CD4-positive, alpha-beta T cell treated with Interleukin-6 for 4 hours (primary cell): Measurements from ENCODE around the gene ELAPOR1.

Source experiments
- DNase-seq: peaks from one replicate; pipeline ENCODE4 v3.0.0-alpha.2; 2020; ENCODE audit warnings: mixed read lengths

Gene ELAPOR1

GRCh38 chr1:109095631-109096030, 18.3 kb upstream of the ELAPOR1 start:
- no peak for DNase-seq

DNA sequence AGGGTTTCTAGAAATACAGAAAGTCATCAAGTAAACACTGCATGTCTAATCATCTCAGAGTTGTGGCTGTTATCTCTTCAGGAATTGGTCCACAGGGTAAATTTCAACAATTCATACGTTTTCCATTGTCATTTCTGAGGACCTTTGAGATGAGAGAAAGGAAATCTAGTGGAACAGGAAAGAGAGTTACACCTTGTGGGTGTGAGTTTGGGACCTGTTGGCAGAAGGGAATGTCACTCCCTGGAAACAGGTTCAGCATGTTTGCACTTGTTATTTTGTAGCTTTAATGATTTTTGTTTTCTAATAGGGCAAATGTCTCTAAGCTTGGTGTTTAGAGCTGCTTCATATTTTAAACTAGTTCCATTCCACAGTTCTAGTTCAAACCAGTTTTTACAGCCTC, 17.8 kb upstream of the ELAPOR1 start:
- DNase-seq, result no peak

- DNase-seq, result peak; percentile 98
Observed at GRCh38 chr1:109099938-109100773, 13.8 kb upstream of the ELAPOR1 start.

GRCh38 chr1:109104364-109105151, 9.4 kb upstream of the ELAPOR1 start:
- DNase-seq, result no peak

GRCh38 chr1:109105881-109106280, 8.0 kb upstream of the ELAPOR1 start:
- DNase-seq, result no peak

DNA sequence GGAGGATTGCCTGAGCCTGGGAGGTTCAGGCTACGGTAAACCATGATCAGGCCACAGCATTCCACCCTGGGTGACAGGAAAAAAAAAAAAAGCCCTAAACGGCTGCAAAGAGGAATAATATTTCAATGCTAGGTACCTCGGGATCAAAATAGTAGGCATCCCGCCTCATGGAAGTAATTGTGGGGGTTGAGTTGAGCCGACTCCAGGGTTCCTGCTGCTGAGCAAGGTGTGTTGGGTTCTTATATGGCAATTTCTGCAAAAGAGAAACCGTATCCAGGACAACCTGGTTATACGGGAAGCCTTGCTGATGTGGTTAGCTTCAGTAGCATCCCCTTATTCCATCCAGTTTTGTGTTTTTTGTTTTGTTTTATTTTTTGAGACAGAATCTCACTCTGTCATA, 6.1 kb upstream of the ELAPOR1 start:
- DNase-seq, result no peak

- no peak for DNase-seq
Observed at GRCh38 chr1:109109906-109110305, 4.0 kb upstream of the ELAPOR1 start.

- no peak for DNase-seq
Observed at GRCh38 chr1:109111386-109112055, 2.4 kb upstream of the ELAPOR1 start.

DNA sequence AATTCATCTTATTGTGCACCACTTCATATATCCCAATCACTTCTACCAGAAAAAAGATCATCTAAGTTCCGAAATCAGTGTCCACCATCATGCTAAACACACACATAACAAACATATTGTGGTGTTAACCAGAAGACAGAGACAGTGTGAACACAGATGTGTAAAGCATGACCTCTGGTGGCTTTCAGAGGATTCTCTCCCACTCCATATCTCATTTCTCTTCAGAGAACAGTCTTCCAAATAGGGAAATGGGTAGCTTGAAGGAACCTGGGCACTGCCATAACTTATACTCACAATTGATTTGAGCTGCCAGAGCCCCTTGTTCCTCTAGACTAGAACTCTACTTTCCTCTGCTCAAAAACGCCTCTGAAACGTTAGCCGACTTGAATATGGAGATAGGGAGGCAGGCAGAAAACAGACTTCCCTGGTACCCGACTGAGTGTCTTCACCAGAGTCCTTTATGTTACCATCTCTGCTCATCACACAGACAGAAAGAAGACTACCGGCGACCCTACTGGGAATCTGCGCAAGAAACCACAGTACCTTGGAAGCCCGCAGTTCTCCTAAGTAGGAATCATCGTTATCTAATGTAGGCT, 1.8 kb upstream of the ELAPOR1 start:
- no peak for DNase-seq

DNA sequence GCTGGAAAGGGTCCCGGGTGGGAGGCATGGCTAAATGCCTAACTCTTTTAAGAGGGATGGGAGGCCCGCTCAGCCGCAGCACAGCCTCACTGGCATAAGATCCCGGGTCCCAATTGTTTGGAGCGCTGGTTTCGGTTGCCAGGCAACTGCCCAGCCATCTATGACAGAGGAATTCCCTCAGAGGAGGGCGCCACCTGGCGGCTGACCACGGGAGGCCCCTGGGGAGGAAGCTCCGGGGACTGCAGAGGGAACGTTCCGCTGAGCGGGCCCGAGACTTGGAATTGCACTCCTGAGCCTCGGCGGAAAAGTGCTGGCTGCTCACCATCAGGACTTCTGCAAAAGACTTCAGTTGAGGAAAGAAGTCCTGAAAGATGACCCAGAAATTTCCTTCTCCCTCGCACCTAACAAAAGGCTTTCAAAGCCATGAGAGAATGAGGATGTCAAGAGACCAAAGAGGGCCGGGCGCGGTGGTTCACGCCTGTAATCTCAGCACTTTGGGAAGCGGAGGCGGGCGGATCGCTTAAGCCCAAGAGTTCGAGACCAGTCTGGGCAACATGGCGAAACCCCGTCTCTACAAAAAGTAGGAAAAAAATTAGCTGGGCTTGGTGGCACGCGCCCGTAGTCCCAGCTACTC, 1.1 kb upstream of the ELAPOR1 start:
- peak; percentile 93 for DNase-seq

DNA sequence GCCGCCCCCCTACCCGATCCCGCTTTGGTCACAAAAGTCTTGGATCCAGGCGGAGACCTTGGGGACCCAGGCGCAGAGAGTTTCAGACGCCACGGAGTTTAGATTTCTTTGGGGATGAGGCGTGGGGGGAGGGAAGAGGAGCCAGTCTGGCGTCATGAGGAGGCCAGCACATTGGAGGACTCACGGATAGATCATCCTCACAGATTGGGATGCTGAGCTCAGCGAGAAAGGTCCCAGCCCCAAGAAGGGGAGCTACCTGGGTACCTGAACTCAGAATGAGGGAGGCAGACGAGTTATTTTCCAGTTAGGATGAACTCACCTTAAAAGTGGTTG, 393 bp downstream of the ELAPOR1 start:
- DNase-seq, result no peak

DNA sequence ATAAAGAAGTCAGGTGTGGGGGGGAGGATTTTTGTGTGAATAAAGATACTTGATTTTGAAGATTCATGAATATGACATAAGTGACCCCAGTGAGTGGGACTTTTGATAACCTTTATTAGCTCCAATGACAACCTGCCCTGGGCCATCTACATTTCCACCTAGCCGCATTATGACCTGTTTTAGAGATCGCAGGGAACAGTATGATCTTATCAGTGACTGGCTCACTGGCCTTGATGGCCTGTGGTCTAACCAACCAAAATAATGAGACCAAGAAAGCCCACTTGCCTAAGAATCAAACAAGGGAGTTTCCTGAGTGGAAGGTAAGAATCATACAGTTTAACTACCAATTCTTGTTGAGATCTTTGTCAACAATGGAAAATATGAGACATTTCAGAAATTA, 1.8 kb downstream of the ELAPOR1 start:
- DNase-seq, result no peak

GRCh38 chr1:109116286-109116685, 2.4 kb downstream of the ELAPOR1 start:
- DNase-seq, result no peak

- DNase-seq, result no peak
Observed at GRCh38 chr1:109118089-109118488, 4.2 kb downstream of the ELAPOR1 start.

DNA sequence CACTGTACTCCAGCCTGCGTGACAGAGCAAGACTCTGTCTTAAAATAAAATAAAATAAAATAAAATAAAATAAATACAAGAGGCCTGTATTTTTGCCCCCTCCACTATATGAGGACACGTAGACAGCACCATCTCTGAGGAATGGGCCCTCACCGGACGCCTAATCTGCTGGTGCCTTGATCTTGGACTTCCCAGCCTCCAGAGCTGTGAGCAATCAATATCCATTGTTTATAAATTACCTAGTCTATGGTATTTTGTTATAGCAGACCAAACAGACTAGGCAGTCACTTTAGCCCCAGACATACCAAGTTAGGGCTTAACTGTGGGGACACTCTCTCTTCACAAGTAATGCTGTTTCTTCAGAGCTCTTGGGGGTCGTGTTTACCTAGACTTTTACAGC, 6.4 kb downstream of the ELAPOR1 start:
- DNase-seq, result no peak

- DNase-seq, result no peak
Observed at GRCh38 chr1:109131059-109131458, 17.1 kb downstream of the ELAPOR1 start.

DNA sequence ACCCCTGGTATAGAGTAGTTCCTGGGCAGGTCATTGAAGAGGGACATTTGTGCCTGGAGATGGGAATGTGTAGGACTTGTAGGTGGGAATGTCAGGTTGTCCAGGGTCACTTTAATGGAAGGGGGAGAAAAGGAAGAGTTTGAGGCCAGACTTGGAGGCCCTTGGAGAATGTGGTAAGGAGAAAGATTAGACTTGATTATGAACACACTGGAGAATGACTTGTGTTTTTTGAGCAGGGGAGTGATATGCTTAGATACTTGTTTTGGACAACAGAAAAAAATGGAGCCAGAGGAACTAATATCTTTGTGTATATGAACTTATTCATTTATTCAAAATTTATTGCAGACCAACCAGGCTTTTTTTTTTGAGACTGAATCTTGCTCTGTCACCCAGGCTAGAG, 17.9 kb downstream of the ELAPOR1 start:
- DNase-seq, result no peak

GRCh38 chr1:109133002-109133706, 19.2 kb downstream of the ELAPOR1 start:
- no peak for DNase-seq

- peak; percentile 6 for DNase-seq
Observed at GRCh38 chr1:109133815-109134214, 19.9 kb downstream of the ELAPOR1 start.

DNA sequence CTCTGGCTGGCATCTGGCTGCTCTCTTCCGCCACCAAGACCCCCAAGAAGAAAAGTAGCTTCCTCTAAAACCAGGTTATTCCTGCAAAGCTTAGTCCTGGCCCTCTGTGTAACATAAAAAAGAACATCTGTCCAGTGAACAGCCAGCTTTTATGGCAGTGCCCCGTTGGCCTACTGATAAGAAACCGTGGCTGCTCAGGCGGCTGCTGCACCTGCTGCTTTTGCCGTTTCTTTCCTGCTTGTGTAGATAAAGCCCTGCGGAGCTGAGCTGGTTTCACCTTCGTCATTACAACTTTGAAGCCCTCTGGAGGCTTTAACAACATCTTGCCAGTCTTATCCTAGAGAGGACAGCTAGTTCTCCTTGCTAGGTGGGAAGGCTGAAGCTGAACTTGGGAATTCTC, 20.5 kb downstream of the ELAPOR1 start:
- no peak for DNase-seq

- DNase-seq, result no peak
Observed at GRCh38 chr1:109135940-109136339, 22.0 kb downstream of the ELAPOR1 start.

- DNase-seq, result no peak
Observed at GRCh38 chr1:109136766-109137165, 22.9 kb downstream of the ELAPOR1 start.
